BE2C (cell line): Measurements from ENCODE around the gene LETM1.
A peak's percentile ranks its signal among the peaks of the same experiment; 100 is the strongest.

Source experiments
- DNase-seq: peaks from one replicate; pipeline ENCODE4 v3.0.0-alpha.2; 2020
- H3K27me3 ChIP-seq: fragments of 250-450 bp; sonication (Bioruptor Pico); 2 replicates; pipeline ENCODE4 v1.5.1; 2020; ENCODE audit warnings: mild to moderate bottlenecking
- H3K36me3 ChIP-seq: fragments of 250-450 bp; sonication (Bioruptor Pico); 2 replicates; pipeline ENCODE4 v1.5.1; 2020; ENCODE audit warnings: mild to moderate bottlenecking
- H3K4me1 ChIP-seq: fragments of 250-450 bp; sonication (Bioruptor Pico); 2 replicates; pipeline ENCODE4 v1.5.1; 2020
- H3K4me3 ChIP-seq: 2 replicates; pipeline ENCODE4 v1.5.1; 2011; ENCODE audit warnings: low read depth, low read length
- H3K9me3 ChIP-seq: fragments of 250-450 bp; sonication (Bioruptor Pico); 2 replicates; pipeline ENCODE4 v1.5.1; 2020
- CTCF ChIP-seq: IDR thresholded peaks from 2 replicates; pipeline ENCODE4 v1.5.1; 2012; ENCODE audit warnings: mild to moderate bottlenecking, low read depth, low read length

LETM1 gene

DNA sequence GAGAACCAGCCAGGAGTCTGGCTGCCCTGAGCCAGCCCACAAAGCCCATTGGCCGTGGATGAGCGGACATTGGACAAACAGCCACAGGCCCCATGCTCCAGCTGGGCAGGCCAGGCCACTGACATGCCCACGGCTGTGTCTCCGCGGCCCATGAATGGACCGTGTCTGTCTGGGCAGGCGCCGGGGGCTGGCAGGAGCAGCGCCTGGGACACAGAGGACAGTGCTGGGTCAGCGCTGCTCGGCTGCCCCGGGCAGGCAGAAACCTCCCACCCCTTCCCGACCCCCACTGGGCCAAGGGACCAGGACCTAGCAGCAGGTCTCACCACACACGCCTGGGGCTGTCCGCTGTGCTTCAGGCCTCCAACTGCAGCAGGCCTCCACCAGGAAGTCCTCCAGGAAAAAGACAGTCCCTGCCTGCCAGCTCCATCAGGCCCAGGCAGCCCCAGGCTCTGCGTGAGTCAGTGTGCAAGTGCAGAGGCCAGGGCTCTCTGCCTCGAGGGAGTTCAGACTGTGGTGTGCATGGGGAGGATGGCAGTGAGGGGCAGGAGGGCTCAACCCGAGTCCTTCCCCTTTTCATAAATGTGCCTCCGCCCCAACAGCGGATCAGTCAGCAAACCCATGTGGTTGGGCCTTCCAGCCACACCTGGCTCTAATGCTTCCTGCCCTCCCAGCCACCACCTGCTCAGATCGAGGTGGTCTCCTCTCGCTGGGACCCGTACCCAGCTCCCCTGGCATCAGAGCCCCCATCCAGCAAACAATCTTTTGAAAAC, 80.0 kb downstream of the LETM1 start:
- Histone ChIP-seq H3K36me3 (no peaks in the 10 kb centered on the region), H3K4me1 (peaks cover 20% of the 10 kb centered on the region), H3K27me3 (no peaks in the 10 kb centered on the region), H3K4me3 (no peak overlapping the region), H3K9me3 (no peaks in the 10 kb centered on the region)
- DNase-seq: peak; percentile 65
- TF ChIP-seq CTCF: no peak

GRCh38 chr4:1773754-1774153, 82.2 kb downstream of the LETM1 start:
- no peak for DNase-seq
- no peak overlapping the region for H3K4me3 ChIP-seq
- H3K36me3 ChIP-seq: no peaks in the 10 kb centered on the region
- no peaks in the 10 kb centered on the region for H3K9me3 ChIP-seq
- no peaks in the 10 kb centered on the region for H3K27me3 ChIP-seq
- no peak for TF ChIP-seq CTCF
- H3K4me1 ChIP-seq: peaks cover 20% of the 10 kb centered on the region

GRCh38 chr4:1772853-1773538, 83.0 kb downstream of the LETM1 start:
- H3K36me3 ChIP-seq: no peaks in the 10 kb centered on the region
- H3K4me3 ChIP-seq: peak overlapping the region; percentile 37
- no peak for TF ChIP-seq CTCF
- no peaks in the 10 kb centered on the region for H3K27me3 ChIP-seq
- peaks cover 20% of the 10 kb centered on the region for H3K4me1 ChIP-seq
- DNase-seq: peak; percentile 64
- H3K9me3 ChIP-seq: no peaks in the 10 kb centered on the region

- DNase-seq: no peak
- Histone ChIP-seq H3K4me1 (peaks cover 20% of the 10 kb centered on the region), H3K9me3 (no peaks in the 10 kb centered on the region), H3K27me3 (no peaks in the 10 kb centered on the region), H3K36me3 (no peaks in the 10 kb centered on the region), H3K4me3 (no peak overlapping the region)
- no peak for TF ChIP-seq CTCF
Measured at GRCh38 chr4:1771555-1772305, 84.2 kb downstream of the LETM1 start.

DNA sequence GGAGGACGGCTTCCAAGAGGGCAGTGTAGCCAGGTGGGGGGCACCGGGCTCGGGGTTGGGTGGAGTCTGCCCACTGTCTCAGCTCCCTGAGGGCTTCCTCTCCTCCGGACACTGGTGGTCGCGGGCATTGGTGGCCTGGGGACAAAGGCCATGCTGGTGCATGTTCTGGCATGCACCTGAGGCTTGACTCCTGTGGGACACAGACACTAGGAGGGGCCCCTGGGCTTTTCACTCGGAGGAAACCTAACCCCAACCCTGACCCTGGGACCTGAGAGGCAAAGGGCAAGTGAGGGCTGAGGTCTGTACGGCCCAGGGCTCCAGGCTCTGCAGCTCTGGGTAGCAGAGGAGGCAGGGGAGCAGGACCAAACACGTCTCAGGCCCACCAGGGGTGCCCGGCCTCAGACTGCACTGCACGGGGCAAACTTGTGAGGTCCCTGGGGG, 85.1 kb downstream of the LETM1 start:
- H3K36me3 ChIP-seq: no peaks in the 10 kb centered on the region
- H3K9me3 ChIP-seq: no peaks in the 10 kb centered on the region
- DNase-seq: no peak
- H3K4me1 ChIP-seq: peaks cover 15% of the 10 kb centered on the region
- no peak overlapping the region for H3K4me3 ChIP-seq
- H3K27me3 ChIP-seq: no peaks in the 10 kb centered on the region
- no peak for TF ChIP-seq CTCF
